Ammon's horn (tissue), 1 donor: ENCODE results near the gene TBC1D22A.
"Not testable (repeated sequence)": the region's sequence is repeated elsewhere in the genome, so short reads cannot be mapped to it uniquely, and the experiment has no call there.

Experiments
- DNase-seq: peaks from one replicate; pipeline ENCODE4 v3.0.0-alpha.2; 2016; ENCODE audit warnings: low spot score

Gene TBC1D22A, protein sequence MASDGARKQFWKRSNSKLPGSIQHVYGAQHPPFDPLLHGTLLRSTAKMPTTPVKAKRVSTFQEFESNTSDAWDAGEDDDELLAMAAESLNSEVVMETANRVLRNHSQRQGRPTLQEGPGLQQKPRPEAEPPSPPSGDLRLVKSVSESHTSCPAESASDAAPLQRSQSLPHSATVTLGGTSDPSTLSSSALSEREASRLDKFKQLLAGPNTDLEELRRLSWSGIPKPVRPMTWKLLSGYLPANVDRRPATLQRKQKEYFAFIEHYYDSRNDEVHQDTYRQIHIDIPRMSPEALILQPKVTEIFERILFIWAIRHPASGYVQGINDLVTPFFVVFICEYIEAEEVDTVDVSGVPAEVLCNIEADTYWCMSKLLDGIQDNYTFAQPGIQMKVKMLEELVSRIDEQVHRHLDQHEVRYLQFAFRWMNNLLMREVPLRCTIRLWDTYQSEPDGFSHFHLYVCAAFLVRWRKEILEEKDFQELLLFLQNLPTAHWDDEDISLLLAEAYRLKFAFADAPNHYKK

DNA sequence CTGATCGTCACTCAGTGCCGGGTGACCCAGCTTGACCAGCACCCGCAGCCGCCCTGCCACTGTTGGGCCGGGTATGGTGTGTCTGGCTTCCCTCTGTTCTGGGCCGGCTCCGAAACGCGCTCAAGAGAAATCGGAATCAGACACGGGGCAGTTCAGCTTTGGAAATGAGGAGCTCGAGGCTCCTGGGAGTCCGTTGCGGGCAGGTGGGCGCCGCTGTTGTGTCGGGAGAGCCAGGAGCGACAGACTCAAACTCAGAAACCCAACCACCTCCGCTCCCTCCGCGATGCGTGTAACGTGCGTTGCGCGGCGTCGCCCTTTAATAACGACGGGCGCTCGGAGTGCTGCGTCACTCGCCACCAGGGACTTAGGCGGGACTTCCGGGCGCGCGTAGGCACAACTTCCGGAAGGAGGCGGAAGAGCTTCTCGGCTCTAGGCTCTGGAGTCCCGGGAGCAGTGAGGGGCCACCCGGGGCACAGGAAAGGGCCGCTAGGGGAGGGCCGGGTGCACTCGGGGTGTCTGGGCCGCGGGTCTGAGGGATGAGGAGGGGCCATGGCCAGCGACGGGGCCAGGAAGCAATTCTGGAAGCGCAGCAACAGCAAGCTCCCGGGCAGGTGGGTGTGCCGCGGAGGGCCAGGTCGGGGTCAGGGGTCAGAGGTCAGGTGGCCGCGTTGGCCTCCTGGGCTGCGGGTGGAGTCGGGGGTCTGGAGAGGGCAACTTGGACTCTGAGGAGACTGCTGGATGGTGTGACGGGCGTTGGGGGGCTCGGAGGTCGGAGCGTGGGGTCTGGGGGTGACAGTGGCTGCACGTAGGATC, at the start of gene TBC1D22A:
TSS of gene TBC1D22A (plus strand) at position 413 of the 813 bp plus-strand sequence. CDS start at position 550, 137 bp downstream.
- peak; percentile 97 for DNase-seq

DNA sequence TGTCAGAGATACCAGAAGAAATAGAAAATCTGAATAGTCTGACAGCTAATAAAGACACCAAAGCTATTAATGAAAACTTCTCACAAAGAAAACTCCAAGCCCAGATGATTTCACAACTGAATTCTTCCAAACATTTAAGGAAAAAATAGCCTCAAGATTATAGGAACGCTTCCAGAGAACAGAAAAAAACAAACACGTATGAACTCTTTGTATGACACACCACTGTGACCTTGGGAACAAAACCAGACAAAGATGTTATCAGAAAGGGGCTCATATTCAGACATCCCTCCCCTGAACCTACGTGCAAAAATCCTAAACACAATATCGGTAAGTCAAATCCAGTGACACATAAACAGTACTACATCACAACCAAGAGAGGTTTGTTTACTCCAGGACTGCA, 47.9 kb upstream of the TBC1D22A start:
- DNase-seq = no peak

DNA sequence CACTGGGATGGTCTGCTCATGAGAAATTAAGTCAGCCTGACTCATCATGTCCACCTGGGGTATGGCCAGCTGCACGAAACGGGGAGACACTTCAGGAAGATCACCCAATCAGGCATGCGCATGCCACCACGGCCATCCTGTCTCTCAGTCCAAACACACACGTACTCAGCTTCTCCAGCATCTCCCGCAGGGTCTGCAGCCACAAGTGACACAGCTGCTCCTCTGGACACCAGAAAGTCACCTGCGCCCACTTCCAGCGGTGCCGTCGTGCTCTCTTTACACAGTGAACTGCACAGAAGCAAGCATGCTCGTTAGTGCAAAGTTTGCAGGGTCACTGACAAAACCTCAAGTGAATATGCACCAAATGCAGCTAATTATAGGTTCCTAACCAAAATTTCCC, 42.5 kb upstream of the TBC1D22A start:
- no peak for DNase-seq

DNA sequence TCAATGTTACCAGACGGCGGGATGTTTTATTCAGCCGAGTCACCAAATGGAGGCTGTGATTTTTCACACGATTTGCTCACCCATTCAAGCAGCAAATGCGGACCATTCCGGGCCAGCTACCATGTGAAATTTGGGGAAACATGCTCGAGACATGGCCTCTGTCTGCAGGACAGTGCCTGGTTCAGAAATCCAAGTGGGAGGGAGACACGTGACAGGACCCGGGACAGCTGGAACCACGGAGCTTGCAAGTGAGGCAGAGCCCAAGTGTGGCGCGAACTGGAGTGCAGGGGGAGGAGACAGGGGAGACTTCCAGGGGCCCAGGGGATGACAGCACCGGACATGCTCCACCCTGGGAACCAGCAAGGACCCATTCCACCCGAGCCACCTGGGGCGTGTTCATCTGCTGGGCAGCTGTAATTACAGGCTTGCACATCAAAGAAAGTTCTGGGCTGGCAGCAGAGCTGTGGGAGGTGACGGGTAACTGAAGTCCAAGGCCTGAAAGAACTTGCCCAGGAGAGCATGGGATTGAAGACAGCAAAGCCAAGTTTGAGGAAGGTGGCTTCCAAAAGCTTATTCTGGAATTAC, 40.9 kb upstream of the TBC1D22A start:
- no peak for DNase-seq

DNA sequence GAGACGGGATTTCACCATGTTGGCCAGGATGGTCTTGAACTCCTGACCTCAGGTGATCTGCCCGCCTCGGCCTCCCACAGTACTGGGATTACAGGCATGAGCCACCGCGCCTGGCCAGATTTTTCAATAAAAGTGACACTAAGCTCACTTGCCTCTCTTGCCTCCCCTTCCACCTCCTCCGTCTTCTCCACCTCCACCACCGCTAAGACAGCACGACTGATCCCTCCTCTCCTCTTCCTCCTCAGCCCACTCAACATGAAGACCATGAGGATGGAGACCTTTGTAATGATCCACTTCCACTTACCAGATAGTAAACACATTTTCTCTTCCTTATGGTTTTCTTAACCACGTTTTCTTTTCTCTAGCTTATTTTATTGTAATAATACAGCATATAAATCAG, 38.6 kb upstream of the TBC1D22A start:
- no peak for DNase-seq

DNA sequence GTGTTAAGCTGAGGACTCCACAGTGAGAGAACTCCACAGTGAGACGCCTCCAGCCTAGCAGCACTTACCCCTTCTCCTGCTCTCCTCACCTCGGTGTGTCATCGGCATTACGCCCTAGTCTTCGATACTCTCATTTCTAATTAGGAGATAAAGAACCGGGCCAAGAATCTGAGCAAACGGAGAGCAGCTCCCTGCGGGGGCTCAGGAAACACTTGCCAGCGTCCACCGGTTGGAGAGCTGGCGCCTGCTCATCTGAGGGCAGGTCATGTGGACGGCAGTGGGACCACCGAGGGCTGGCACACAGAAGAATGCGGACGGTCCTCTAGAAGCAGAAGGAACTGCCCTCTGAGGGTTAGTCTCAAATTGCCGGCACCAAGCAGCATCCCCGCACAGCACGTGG, 37.4 kb upstream of the TBC1D22A start:
- DNase-seq = no peak

DNA sequence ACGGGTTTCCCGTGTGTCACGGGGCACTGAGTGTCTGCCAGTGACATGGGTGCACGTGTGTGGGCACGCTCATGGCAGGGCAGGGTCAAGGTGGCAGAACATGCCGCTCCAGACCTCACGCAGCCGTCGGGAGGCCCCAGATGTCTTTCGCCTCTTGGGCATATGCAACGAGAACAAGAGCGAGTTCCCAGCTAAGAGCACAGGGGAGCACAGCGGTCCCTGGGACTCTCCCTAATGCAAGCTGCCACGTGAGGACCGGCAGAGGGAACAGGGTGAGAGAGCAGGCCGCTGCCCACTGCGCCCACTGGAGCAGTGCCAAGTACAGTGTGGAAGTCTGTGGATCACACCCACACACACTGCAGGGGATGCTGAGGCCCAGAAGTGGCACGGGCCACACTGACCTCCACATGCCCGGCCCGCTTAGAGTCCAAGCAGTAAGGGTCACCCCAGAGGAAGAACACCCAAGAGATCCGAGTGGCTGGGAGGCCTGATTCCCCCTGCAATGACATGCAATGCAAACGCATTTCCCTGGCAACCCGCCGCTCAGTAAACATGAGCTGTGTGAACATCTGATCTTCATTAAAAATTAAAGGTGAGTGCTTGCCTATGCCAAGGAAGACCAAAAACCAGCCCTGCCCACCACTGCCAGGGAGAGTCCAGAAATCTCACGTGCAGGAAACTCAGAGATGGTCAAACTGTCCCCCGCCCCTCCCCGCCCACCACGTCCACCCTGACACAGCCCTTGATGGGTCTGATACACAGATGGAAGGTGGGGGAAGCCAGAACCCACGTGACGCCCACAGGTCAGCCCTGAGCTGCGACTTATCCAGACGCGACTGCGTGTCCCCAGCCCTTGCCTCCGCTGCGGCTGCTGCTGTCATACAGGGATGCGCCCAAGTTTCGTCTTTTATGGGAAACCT, 36.1 kb upstream of the TBC1D22A start:
- no peak for DNase-seq

DNA sequence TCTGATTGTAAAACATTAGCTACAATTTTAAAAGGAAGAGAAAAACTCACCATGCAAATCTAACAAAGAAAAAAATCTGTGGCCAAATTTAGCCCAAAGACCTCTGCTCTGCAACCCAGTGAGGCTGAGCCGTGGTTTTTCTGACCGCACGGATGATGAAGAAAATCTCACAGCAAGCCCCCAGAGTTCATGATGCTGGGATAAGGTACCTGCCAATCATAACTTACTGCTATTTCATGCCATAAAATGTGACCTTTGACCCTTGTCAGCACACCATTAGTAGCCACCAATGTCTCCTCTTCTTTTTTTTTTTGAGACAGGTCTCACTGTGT, 35.5 kb upstream of the TBC1D22A start:
- no peak for DNase-seq

DNA sequence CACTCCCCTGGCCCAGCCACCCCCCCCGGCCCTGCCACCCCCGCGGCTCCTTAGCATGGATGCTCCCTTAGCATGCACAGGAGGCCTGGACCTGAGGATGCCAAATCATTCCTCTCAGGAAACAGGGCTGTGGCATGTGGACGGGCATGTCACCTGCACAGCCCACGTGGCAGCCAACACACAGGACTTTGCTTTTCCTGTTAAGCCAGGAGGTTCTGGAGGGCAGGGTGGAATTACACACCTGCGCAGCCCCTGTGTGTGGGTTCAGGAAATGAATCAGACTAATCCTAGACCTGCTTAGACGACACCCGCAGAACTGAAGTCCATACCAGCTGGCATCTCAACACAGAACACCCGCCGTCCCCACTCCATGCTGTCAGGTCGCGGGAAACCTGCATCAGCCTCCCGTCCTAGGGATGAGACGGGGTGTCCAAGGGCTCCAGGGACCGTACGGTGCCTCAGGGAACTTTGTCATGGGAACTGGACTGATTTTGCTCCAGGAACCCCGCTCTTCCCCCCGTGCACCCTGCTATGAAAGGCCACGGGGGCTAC, 34.6 kb upstream of the TBC1D22A start:
- DNase-seq = no peak

DNA sequence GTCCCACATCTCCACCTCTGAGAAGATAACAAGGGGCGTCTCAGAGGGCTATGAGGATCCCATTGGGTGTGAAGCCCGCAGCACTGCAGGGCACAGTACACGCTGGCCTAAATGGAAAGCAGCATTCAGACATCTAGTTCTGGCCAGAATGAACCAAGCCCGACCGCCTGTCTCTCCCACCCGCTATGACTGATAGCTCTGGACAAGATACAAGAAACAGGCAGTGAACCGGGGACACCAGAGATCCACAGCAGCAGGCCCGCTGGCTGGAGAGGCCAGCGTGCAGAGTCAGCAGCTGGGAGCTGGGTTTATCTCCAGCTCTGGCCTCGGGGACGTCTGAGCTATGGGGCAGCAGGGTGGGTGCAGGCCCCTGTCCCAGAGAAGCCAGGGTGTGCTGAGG, 34.0 kb upstream of the TBC1D22A start:
- DNase-seq = no peak

DNA sequence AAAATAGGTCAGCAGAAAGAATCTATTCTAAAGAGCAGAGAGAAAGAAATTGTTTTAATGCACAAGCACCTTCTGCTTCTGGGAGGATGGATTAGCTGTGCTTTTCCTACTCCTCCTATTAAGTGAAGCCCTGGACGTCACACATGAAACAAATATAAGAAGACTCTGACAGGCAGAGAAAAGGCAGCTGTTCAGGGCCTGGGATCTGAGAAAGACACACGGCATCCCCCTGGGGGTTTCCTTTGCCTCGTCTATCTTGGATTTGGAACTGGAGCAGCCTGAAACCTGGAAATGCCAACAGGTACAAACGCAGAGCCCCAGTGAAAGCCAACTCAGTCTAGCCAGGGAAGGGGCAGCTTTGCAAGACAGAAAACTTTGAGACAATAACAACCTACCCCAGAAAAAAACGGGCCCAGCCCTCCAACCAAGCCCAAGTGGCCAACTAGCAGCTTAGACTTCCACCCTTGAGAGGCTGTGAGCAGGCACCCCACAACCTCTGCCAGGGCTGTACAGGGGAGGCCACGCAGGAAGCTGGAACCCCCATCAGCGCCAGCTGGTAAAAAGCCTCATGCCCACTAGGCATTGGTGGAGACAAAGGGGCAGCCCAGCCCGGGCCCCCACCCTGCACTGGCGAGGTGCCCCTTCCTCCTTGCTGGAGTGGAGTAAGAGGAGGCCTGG, 31.7 kb upstream of the TBC1D22A start:
- DNase-seq = no peak

DNA sequence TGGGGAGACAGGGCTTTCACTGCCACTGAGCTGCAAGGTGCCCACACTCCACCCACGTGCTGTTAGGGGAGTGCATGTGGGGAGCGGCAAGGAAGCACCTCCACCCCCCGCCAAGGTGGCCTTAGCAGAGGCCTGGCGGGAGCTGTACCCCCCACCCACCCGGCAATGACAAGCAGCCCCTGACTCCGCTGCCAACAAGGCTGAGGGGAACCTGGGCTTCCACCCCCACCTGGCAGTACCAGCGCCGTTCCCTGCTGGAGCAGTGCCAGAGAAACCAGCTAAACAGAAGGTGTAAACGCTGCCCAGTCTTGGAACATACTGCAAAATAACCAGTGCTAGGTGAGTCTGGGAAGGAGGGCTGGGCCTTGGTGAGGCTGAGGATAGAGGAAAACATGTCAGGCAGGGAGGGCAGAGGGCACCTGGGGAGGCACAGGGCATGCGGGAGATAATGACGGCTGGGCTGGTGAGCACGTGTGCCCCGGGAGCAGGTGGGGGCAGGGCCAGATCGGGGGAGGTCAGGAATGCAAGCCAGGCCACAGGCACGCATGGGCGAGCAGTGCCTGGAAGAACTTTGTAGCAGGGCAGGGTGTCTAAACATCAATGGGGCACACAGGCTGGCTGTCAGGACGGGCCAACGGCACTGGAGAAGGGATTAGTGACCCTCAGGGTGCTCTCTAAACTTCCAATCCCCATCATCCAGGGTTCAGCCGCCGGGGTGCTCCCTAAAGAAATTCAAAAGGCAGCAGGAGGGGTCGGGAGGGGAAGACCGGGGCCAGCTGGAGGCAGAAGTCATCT, 31.0 kb upstream of the TBC1D22A start:
- DNase-seq = no peak

DNA sequence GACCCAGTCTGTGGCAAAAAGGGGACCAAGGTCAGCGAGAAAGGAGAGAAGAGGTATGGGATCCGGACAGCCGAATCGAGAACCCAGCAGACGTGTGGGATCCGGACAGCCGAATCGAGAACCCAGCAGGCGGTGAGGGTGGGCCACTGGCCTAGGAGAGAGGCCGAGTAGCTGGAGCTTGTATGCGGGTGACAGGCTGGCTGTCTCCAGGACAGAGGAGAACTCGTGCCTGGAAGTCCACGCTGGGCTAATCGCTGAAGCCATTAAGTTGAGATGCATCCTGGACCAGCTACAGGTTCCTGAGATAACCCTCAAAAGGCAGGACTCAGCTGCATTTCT, 30.4 kb upstream of the TBC1D22A start:
- DNase-seq = no peak

DNA sequence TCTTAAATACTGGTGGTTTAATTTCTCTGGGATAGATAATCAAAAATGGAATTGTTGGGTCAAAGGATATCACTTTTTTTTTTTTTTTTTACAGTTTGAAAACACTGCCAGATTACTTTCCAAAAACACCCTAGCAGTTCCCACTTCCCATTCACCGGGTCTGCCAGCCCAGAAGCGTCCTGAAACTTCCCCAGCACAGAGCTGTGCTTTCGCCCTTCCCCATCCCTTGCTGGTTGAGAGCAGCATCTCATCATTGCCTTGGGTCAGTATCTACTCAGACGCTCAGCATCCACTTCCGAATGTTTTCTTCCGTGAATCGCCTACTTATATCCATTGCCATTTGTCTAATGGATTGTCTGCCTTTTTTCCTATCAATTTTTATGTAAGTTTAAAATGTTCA, 29.9 kb upstream of the TBC1D22A start:
- no peak for DNase-seq

DNA sequence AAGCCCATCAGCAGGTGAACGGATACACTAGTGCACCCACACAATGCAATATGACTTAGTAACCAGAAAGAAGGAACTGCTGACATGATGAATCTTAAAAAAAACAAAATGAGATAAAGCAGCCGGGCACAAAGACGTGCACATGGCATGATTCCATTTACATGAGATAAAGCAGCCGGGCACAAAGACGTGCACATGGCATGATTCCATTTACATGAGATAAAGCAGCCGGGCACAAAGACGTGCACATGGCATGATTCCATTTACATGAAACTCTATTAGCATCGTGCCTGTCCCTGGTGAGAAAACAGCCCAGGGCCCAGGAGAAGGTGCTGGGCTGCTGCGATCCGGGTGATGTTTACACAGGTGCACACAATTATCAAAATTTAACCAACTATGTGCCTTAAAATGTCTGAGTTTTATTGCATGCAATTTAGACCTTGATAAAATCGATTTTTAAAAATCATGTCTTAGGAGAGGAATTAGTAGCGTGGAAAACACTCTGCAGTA, 28.2 kb upstream of the TBC1D22A start:
- DNase-seq = not testable (repeated sequence)

DNA sequence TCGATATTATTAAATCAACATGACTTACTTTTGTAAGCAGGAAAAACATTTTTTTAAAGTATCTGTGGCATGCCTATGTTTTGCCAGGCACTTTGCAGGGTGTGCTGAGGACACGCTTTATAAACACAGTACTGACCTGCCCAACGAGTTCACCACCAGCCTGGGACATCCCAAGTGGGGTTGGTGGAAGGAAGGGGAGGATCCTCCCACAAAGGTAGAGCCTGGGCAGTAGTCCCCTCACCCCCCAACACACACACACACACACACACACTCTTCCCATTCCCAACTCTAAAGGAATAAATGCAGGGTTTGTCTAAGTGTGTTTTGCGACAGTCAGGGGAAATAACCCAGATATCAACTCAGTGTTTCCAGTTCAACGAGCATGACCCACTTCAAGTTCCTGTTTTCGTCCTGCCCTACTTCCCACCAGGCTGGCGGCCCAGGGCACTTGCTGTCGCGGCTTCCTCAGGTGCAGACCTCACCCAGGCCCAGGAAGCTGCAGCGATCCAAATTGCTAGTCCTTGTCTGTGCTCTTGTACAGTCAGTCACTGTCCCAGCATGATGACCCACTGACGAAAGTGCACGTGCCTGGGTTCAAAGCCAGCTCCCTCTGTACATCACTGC, 27.5 kb upstream of the TBC1D22A start:
- peak; percentile 57 for DNase-seq

DNA sequence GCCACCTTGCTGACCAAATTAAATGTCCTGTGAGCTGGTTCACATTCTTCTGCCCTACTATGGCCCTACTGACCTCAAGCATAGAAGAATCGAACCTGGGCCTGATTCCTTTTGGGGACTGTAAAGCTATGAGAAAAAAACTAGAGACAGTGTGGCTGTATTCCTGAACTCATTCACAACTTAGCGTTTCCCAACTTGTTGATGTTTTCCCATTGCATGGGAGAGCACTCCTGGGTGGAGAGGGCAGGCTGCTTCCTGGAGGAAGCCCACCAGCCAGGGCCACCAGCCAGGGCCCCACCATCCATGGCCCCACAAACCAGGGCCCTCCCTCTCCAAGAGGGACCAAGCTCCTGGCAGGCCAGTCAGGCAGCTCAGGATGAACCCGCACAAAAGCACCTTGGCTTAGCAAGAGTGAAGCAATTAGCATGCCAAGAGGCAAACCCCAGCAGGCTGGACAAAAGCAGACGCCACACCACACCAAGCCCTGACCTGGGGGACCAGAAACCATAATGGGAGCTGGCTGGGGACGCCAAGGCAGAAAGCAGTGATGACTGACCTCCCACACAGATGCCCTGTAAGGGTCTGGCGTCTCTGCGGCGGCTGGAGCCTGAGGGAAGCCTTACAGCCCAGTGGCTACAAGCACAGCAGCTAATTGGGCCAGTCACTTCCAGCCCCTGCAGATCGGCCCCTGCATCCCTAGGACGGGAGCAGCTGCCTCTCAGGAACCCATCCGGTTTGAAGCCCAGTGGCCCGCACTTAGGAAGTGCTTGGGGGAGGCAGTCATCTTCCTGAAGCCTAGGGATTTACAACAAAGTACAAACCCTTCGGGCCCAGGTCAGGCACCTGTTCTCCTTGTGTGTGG, 26.5 kb upstream of the TBC1D22A start:
- DNase-seq = no peak

DNA sequence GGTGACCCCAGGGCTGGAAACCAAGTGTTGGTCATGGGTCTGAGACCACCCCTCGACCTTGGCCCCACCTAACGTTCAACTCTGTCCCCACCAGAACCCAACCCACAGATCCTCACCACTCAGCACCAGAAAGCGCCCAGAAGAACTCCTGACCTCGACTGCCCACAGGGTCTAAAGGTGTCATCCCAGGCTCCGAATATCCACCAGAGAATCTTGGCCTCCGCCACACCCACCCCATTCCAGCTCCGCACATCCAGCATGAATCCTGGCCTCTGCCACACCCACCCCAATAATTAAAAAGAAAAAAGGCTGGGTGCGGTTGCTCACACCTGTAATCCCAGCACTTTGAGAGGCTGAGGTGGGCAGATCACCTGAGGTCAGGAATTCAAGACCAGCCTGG, 25.7 kb upstream of the TBC1D22A start:
- DNase-seq = no peak
